AG08395 (cell line): ENCODE data around the gene ANXA2R.

Source experiments
- DNase-seq: peaks from one replicate; pipeline ENCODE4 v3.0.0; 2012; ENCODE audit warnings: mixed read lengths, low spot score

The ANXA2R gene

GRCh38 chr5:43000111-43000840 is 39.8 kb downstream of the ANXA2R start:
- peak; percentile 15 for DNase-seq

- DNase-seq: no peak
These were observed 44.8 kb downstream of the ANXA2R start for GRCh38 chr5:42995360-42995751.

GRCh38 chr5:42994555-42995359 is 45.4 kb downstream of the ANXA2R start:
- DNase-seq: peak; percentile 63

GRCh38 chr5:42994246-42994554 is 45.9 kb downstream of the ANXA2R start:
- no peak for DNase-seq

- DNase-seq: peak; percentile 5
These were observed 46.4 kb downstream of the ANXA2R start for GRCh38 chr5:42993516-42994245.

- DNase-seq: peak; percentile 65
These were observed 47.8 kb downstream of the ANXA2R start for GRCh38 chr5:42992088-42992879.

- no peak for DNase-seq
These were observed 48.6 kb downstream of the ANXA2R start for GRCh38 chr5:42991404-42992087.

- DNase-seq: no peak
These were observed 49.2 kb downstream of the ANXA2R start for GRCh38 chr5:42990892-42991291.
